Stimulated activated CD4-positive, alpha-beta T cell treated with anti-CD3 and anti-CD28 coated beads, Interleukin-4, amount 100 ng/mL, for 1 hour (primary cell): ENCODE data around the gene SIK1.
"Not testable (repeated sequence)": the region's sequence is repeated elsewhere in the genome, so short reads cannot be mapped to it uniquely, and the experiment has no call there.

Experiments used
- DNase-seq: peaks from one replicate; pipeline ENCODE4 v3.0.0-alpha.2; 2020

SIK1 gene

GRCh38 chr21:43426404-43427241 is at the start of gene SIK1:
Gene SIK1, minus strand, starts transcription at chr21:43427131. Its CDS starts 953 bp downstream, at chr21:43426178.
- DNase-seq, result not testable (repeated sequence)

GRCh38 chr21:43471597-43472242 is 44.8 kb upstream of the SIK1 start:
- not testable (repeated sequence) for DNase-seq

- not testable (repeated sequence) for DNase-seq
Measured at GRCh38 chr21:43469719-43470458, 43.0 kb upstream of the SIK1 start.

- no peak for DNase-seq
Measured at GRCh38 chr21:43467785-43468184, 40.9 kb upstream of the SIK1 start.

GRCh38 chr21:43465159-43465558 is 38.2 kb upstream of the SIK1 start:
- DNase-seq, result not testable (repeated sequence)

GRCh38 chr21:43463498-43464261 is 36.7 kb upstream of the SIK1 start:
- not testable (repeated sequence) for DNase-seq

- not testable (repeated sequence) for DNase-seq
Measured at GRCh38 chr21:43462932-43463331, 36.0 kb upstream of the SIK1 start.

- not testable (repeated sequence) for DNase-seq
Measured at GRCh38 chr21:43460475-43460874, 33.5 kb upstream of the SIK1 start.

GRCh38 chr21:43458995-43459394 is 32.1 kb upstream of the SIK1 start:
- DNase-seq, result not testable (repeated sequence)

GRCh38 chr21:43456616-43457314 is 29.8 kb upstream of the SIK1 start:
- DNase-seq, result not testable (repeated sequence)

- DNase-seq, result not testable (repeated sequence)
Measured at GRCh38 chr21:43455717-43456116, 28.8 kb upstream of the SIK1 start.

- DNase-seq, result not testable (repeated sequence)
Measured at GRCh38 chr21:43454176-43454575, 27.2 kb upstream of the SIK1 start.

- not testable (repeated sequence) for DNase-seq
Measured at GRCh38 chr21:43451850-43452249, 24.9 kb upstream of the SIK1 start.

GRCh38 chr21:43450287-43450686 is 23.4 kb upstream of the SIK1 start:
- not testable (repeated sequence) for DNase-seq

GRCh38 chr21:43447353-43447977 is 20.5 kb upstream of the SIK1 start:
- not testable (repeated sequence) for DNase-seq

GRCh38 chr21:43446277-43446932 is 19.5 kb upstream of the SIK1 start:
- not testable (repeated sequence) for DNase-seq

GRCh38 chr21:43444524-43444923 is 17.6 kb upstream of the SIK1 start:
- DNase-seq, result not testable (repeated sequence)

GRCh38 chr21:43442571-43442970 is 15.6 kb upstream of the SIK1 start:
- DNase-seq, result not testable (repeated sequence)

- DNase-seq, result not testable (repeated sequence)
Measured at GRCh38 chr21:43440835-43441727, 14.2 kb upstream of the SIK1 start.
